Activated CD4-positive, alpha-beta T cell treated with anti-CD3 and anti-CD28 coated beads, Interleukin-10, Interleukin-2, amounts not matched to agents 100 ng/mL and 50 ng/mL, durations not matched to agents 16 hours and 8 hours (primary cell): ENCODE results near the gene HOXC13.

Experiments used
- DNase-seq: peaks from one replicate; pipeline ENCODE4 v3.0.0-alpha.2; 2020

The HOXC13 gene

GRCh38 chr12:53939141-53940108 is 794 bp downstream of the HOXC13 start:
- DNase-seq: no peak

GRCh38 chr12:53940443-53941014 is 1.9 kb downstream of the HOXC13 start:
- DNase-seq: no peak

- no peak for DNase-seq
Observed at GRCh38 chr12:53941187-53941586, 2.6 kb downstream of the HOXC13 start.

GRCh38 chr12:53941750-53942149 is 3.1 kb downstream of the HOXC13 start:
- no peak for DNase-seq

- no peak for DNase-seq
Observed at GRCh38 chr12:53942467-53942997, 3.9 kb downstream of the HOXC13 start.

GRCh38 chr12:53944209-53944608 is 5.6 kb downstream of the HOXC13 start:
- DNase-seq: no peak

GRCh38 chr12:53944907-53945847 is 6.5 kb downstream of the HOXC13 start:
- no peak for DNase-seq

- no peak for DNase-seq
Observed at GRCh38 chr12:53947743-53948142, 9.1 kb downstream of the HOXC13 start.

GRCh38 chr12:53948650-53949593 is 10.3 kb downstream of the HOXC13 start:
- no peak for DNase-seq

- DNase-seq: no peak
Observed at GRCh38 chr12:53949631-53950436, 11.2 kb downstream of the HOXC13 start.

- DNase-seq: no peak
Observed at GRCh38 chr12:53950437-53950773, 11.8 kb downstream of the HOXC13 start.

- DNase-seq: no peak
Observed at GRCh38 chr12:53950789-53951576, 12.4 kb downstream of the HOXC13 start.

- DNase-seq: no peak
Observed at GRCh38 chr12:53951577-53952334, 13.1 kb downstream of the HOXC13 start.

- no peak for DNase-seq
Observed at GRCh38 chr12:53952335-53952694, 13.7 kb downstream of the HOXC13 start.

GRCh38 chr12:53952871-53953734 is 14.5 kb downstream of the HOXC13 start:
- peak; percentile 33 for DNase-seq

GRCh38 chr12:53953831-53954693 is 15.4 kb downstream of the HOXC13 start:
- DNase-seq: no peak

- DNase-seq: no peak
Observed at GRCh38 chr12:53954694-53955035, 16.0 kb downstream of the HOXC13 start, which contains the start of gene HOXC12. HOXC12 (plus strand) TSS chr12:53954903; CDS start chr12:53954930, 27 bp downstream.
